ENCODE measurements around the gene SMIM23.
"Not testable (repeated sequence)": the region's sequence is repeated elsewhere in the genome, so short reads cannot be mapped to it uniquely, and the experiment has no call there.

SMIM23 gene

GRCh38 chr5:171774418-171774817, 11.2 kb upstream of the SMIM23 start:
- DNase-seq, result no peak

- DNase-seq, result no peak
Measured at GRCh38 chr5:171776213-171776612, 9.4 kb upstream of the SMIM23 start.

GRCh38 chr5:171776770-171777759, 8.6 kb upstream of the SMIM23 start:
- DNase-seq, result no peak

- DNase-seq, result not testable (repeated sequence)
Measured at GRCh38 chr5:171781744-171782143, 3.9 kb upstream of the SMIM23 start.

GRCh38 chr5:171782332-171782966, 3.2 kb upstream of the SMIM23 start:
- DNase-seq, result no peak

- no peak for DNase-seq
Measured at GRCh38 chr5:171783051-171783450, 2.6 kb upstream of the SMIM23 start.

- no peak for DNase-seq
Measured at GRCh38 chr5:171789353-171789752, 3.7 kb downstream of the SMIM23 start.

GRCh38 chr5:171790408-171790807, 4.8 kb downstream of the SMIM23 start:
- DNase-seq, result no peak

GRCh38 chr5:171794470-171794960, 8.9 kb downstream of the SMIM23 start:
- DNase-seq, result no peak

- DNase-seq, result no peak
Measured at GRCh38 chr5:171795381-171795780, 9.8 kb downstream of the SMIM23 start.

GRCh38 chr5:171796436-171796835, 10.8 kb downstream of the SMIM23 start:
- DNase-seq, result no peak

- no peak for DNase-seq
Measured at GRCh38 chr5:171797543-171797942, 11.9 kb downstream of the SMIM23 start.

GRCh38 chr5:171798418-171798817, 12.8 kb downstream of the SMIM23 start:
- no peak for DNase-seq

- DNase-seq, result no peak
Measured at GRCh38 chr5:171801839-171802238, 16.2 kb downstream of the SMIM23 start.

- no peak for DNase-seq
Measured at GRCh38 chr5:171805746-171806145, 20.1 kb downstream of the SMIM23 start.

GRCh38 chr5:171806976-171807747, 21.5 kb downstream of the SMIM23 start:
- DNase-seq, result no peak

GRCh38 chr5:171808453-171808852, 22.8 kb downstream of the SMIM23 start:
- no peak for DNase-seq

GRCh38 chr5:171808951-171809350, 23.3 kb downstream of the SMIM23 start:
- DNase-seq, result no peak

- no peak for DNase-seq
Measured at GRCh38 chr5:171810227-171810626, 24.6 kb downstream of the SMIM23 start.

- DNase-seq, result no peak
Measured at GRCh38 chr5:171813270-171813669, 27.7 kb downstream of the SMIM23 start.

GRCh38 chr5:171813813-171814490, 28.3 kb downstream of the SMIM23 start:
- no peak for DNase-seq

GRCh38 chr5:171816666-171817065, 31.0 kb downstream of the SMIM23 start:
- no peak for DNase-seq

- no peak for DNase-seq
Measured at GRCh38 chr5:171820561-171820960, 34.9 kb downstream of the SMIM23 start.
